Hematopoietic multipotent progenitor cell treated with erythropoietin and hydrocortisone succinate and interleukin-3 and kit ligand, for 17 days (in vitro differentiated cells): Measurements from ENCODE around the gene PLCH1.

ENCODE experiments used
- DNase-seq: peaks from one replicate; pipeline ENCODE4 v3.0.0-alpha.2; 2015; ENCODE audit warnings: low spot score

Gene PLCH1

GRCh38 chr3:155465664-155466063 is 279.2 kb downstream of the PLCH1 start:
- no peak for DNase-seq

DNA sequence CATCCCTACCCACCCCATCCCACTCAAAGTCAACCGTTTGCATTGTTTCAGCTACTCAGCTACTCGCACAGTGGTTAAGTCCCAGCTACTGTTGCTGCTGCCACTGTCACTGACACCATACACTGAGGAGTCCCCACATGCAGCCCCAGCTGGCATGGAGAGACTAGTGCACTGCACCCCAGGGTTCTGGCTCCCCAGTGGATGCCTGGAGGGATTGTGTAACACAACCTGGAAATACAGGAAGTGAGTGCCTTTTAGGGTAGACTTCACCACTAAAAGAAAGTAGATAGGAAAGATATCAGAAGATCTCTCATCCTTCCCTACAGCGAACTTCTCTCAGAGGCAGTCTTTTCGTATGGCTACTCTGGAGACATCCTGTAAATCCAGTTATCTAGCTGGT is 282.2 kb downstream of the PLCH1 start:
- DNase-seq = no peak

GRCh38 chr3:155457591-155457990 is 287.3 kb downstream of the PLCH1 start:
- no peak for DNase-seq

- DNase-seq = no peak
Observed at GRCh38 chr3:155455765-155456164, 289.1 kb downstream of the PLCH1 start.

DNA sequence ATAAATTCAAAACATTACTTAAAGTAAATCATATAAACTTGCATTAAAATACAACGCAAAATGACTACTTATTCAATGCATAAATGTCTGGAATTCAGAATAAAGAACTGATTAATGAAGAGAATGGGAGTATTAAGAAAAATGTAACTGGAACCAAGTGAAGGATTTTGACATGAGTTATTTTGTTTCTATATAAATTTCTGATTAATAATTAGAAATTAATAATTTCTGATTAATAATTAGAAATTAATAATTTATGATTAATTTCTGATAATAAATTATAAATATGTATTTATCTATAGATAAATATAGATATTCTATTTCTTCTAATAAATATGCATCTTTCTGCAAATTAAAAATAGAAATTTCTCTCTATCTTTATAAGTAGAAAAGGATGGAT is 291.4 kb downstream of the PLCH1 start:
- DNase-seq = no peak

DNA sequence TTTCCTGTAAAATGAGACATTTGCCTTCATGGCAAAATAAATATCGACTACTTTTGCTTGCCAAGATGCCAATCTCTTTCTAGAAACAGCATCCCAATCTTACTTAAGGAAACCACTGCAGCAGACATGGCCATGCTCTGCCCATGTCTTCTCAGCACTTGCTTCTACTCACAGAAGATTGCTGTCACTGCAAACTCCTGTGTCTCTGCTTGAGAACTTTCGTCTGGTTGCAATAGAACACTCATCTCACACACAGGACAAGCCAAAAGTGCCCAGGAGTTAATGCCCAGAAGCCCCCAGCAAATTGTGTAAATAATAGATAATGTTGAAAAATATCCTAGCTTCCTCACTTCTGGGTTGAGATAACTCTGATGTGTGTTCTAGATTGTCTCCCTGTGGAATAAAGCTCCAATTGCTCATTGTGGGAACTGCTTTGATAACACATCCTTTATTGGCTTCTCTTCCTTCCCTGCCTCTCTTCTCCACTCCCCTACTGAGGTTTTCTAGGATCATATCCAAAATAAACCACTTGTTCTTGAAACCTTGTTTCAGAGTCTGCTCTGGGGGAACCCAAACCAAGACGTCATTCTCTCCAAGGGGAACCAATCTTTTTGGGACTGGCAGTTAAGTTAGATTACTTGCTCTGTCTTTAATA is 295.1 kb downstream of the PLCH1 start:
- no peak for DNase-seq

DNA sequence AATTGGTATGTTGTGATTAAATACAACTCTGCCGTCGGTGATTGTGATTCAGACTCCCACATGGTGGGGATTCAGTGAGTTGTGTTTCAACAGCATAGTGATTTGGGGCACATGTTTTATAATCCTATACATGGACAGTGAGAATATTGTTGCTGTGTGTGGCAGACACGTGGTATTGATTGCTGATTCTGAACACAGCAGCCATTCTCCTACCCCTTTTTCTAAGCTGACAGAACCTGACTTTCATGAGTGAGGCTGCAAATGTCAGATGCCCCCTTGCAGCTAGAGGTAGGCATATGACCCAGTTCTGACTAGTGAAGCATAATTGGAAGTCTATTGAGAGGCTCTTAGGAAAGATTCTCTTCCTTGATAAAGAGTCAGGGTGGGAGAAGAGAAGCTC is 296.3 kb downstream of the PLCH1 start:
- DNase-seq = no peak

- no peak for DNase-seq
Observed at GRCh38 chr3:155446366-155446765, 298.5 kb downstream of the PLCH1 start.

DNA sequence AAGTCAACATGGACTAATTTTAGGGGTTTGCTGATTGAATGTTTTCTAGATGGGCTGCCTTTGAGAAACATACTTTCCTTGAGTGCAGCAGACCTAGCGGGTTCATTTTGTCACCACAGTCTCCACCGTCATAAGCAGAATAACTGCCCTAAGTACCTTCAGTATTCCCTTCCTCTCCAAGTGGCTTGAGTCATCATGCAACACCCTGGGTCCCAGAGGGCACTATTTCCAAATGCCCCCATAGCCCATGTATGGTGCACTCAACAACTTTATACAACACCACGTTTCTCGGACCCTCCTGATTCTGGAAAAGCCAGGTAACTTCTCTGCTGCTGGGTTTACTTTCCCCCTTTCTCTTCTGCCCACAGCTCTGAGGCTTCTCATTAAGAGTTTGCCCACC is 300.1 kb downstream of the PLCH1 start:
- DNase-seq = no peak

GRCh38 chr3:155443815-155444214 is 301.1 kb downstream of the PLCH1 start:
- DNase-seq = no peak

DNA sequence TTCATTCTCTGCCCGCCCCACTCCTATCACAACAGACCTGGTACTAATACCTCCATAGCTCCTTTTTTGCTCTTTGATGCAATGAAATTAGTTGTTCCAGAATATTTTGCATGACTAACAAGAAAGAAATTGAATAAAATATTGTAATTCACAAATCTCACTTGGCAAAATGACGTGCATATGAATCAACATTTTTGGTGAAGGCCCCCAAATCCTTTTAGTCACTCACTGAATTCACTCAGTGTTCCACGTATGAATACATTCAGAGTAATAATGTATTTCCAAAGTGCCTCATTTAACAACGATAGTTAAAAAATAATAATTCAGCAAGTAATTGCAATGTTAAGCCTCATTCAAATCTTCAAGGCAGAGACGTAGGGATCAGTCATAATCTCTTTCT is 302.8 kb downstream of the PLCH1 start:
- no peak for DNase-seq

GRCh38 chr3:155441506-155441905 is 303.4 kb downstream of the PLCH1 start:
- no peak for DNase-seq

GRCh38 chr3:155441026-155441425 is 303.8 kb downstream of the PLCH1 start:
- DNase-seq = no peak

GRCh38 chr3:155435821-155436220 is 309.1 kb downstream of the PLCH1 start:
- DNase-seq = no peak

- DNase-seq = no peak
Observed at GRCh38 chr3:155431856-155432570, 312.9 kb downstream of the PLCH1 start.

- no peak for DNase-seq
Observed at GRCh38 chr3:155428563-155428962, 316.3 kb downstream of the PLCH1 start.

GRCh38 chr3:155426524-155427230 is 318.2 kb downstream of the PLCH1 start:
- no peak for DNase-seq

DNA sequence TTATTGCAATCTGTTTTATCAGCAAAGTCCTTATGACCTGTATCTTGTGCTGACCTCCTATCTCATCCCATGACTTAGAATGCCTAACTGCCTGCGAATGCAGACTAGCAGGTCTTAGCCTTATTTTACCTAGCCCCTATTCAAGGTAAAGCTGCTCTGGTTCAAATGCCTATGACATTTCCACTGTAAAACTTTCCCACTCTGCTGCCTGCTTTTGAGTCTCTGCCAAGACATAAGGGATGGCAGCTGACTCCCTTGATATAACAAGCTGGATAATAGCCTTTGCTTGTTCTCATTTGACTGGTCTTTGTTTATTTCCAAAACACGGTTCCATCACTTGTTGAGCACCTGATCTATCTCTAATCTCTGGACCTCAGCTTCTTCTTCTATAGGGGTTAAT is 319.5 kb downstream of the PLCH1 start:
- no peak for DNase-seq

DNA sequence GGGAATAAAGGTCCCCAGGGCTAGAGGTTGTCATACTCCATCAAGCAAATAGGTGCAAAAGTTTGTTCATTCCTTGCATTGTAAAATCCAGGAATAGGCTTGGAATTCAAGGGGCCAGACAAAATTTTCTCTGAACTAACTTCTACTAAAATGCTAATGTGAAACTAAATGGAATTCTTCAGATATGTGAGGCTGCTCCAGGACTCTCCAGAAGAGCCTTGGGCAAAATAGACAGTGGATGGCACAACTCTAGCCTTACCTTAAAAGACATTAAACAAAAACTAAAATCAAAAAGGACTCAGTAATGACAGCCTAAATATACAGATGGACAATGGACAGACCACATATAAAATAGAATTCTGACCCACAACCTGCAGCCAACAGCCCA is 320.6 kb downstream of the PLCH1 start:
- no peak for DNase-seq

- no peak for DNase-seq
Observed at GRCh38 chr3:155423526-155424322, 321.1 kb downstream of the PLCH1 start.

DNA sequence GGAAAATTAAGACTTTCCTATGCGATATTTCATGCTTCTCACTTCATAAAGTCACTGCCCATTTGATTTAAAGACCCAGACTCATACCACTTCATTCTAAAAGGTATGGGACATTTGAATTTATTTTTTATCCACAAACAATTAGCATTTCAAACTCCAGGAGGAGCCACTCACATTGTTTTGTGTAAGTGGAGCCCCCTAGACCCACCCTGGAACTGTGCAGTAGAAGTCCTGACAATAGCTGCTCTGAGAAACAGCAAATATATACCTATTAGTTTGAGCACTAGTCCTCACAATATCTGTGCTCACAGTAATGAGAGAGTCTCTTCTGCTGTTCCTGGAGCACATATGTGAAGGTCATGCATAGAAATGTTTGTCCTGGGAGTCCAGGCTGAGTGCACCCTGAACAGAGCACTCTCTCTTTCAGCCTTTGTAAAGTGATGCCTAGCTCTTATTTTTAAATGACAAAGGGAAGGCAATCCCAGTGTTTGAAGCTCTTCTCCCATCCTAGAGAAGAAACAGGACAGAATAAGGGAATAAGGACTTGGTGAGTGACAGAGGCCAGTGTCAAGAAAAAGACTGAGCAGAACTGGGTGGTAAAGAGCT is 323.9 kb downstream of the PLCH1 start:
- no peak for DNase-seq

DNA sequence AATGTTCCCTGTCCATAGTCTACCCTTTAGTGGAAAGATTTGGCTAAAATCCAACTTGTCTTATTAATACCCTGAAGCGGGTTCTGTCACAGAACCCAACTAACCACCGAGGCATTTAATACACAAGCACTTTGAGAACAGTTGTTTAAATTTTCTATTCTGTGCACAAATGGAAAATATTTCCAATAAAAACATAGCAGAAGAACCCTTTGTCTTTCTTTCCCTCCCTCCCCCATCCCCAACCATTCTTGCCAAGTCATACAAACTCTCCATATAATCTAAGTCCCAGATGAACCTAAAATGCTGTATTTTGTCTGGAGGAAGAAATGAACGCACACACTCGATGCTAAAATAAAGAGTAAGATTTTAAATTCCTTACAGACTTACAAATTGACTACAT is 324.5 kb downstream of the PLCH1 start:
- no peak for DNase-seq
